CD1c-positive myeloid dendritic cell (primary cell): Measurements from ENCODE around the gene MED16.

Experiments
- DNase-seq: peaks from one replicate; pipeline ENCODE4 v3.0.0-alpha.2; 2016; ENCODE audit errors: extremely low spot score

Gene MED16

DNA sequence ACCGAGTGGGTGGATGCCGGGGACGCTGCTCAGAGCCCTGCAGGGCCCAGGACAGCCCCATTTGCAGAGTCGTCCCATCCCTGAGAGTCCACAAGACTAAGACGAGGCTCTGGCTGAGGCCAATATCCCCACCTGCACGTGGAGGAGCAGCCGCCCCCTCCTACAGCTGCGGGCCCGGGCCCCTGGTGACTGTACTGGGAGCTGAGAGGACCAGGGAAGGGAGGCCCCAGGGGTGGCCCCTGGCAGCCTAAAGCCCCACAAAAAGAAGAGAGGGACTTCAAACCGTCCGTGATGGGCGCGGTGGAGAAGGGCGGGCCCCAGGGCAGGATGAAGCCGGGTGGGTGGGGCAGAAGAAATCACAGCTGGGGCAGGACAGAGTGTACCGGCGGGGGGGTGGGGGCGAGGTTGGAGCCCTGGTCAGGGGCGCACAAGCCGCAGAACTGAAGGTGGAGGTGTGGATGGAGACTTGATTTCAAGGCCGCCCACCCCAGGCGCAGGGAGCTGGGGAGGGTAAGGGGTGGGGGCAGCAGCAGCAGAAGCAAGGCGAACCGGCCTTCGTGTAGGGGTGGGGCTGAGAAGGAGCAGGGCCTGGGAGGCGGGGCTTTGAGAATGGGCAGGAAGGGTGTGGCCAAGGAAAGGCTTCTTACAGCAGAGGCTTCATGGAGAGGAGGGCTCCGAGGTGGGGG lies 20.6 kb downstream of the MED16 start:
- DNase-seq = peak; percentile 76

DNA sequence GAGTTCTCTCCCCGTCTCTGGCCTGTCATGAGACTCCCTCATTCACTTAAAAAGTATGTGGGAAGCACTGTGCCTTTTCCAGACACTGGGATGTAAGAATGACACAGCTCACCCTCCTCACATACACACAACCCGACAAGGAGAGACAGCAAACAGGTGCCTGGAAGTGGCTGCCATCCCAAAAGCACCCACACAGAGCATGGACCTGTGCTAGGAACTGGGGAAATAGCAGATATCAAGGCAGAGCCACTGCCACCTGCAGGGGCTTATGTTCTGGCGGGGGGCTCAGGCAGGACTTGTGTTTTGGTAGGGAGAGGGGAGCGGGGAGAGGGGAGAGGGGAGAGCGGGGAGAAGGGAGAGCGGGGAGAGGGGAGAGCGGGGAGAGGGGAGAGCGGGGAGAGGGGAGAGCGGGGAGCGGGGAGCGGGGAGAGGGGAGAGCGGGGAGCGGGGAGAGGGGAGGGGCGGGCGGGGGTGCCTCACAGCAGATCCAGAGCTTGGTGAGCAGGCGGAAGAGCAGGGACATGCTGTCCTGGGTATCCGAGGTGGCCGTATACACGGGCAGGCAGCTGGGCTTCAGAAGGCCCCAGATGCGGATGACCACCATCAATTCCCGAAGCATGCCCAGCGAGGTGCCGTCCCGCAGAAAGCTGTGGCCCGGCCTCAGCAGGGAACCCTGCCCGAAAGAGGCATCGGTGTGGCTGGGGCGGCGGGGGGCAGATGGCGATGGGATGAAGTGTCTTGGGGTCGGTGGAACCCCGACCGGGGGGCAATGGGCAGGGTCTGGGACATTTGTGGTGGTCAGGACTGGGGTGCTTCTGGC lies 21.3 kb downstream of the MED16 start:
- DNase-seq = no peak

DNA sequence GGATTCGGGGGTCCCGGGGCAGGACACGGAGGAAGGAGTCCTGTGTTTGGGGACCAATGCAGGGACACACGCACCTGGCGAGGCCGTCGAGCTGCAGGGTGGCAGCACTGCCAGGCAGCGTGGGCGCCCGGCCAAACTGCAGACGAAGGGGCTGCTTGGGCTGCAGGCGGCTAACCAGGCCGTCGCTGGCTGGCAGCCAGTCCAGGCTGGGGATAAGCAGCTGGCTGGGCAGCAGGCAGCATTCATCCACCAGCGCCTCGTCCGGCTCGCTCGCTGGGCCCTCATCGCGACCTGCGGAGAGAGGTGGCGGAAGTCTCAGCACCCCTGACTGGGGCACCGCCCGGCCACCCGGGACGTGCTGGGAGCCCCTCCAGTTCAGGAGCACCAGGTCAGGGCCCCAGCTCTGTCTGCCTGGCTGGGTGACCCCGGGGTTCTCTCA lies 22.0 kb downstream of the MED16 start:
- no peak for DNase-seq

DNA sequence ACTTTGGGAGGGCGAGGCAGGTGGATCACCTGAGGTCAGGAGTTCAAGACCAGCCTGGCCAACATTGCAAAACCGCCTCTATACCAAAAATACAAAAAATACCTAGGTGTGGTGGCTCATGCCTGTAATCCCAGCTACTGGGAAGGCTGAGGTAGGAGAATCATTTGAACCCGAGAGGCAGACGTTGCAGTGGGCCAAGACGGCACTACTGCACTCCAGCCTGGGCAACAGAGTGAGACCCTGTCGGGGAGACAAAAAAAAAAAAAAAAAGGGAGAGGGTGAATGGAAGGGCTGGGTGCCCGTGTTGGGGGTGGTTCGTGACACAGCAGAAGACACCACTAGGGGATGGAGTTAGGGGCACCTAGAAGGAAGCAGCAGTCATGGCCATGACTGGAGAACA lies 22.7 kb downstream of the MED16 start:
- no peak for DNase-seq

DNA sequence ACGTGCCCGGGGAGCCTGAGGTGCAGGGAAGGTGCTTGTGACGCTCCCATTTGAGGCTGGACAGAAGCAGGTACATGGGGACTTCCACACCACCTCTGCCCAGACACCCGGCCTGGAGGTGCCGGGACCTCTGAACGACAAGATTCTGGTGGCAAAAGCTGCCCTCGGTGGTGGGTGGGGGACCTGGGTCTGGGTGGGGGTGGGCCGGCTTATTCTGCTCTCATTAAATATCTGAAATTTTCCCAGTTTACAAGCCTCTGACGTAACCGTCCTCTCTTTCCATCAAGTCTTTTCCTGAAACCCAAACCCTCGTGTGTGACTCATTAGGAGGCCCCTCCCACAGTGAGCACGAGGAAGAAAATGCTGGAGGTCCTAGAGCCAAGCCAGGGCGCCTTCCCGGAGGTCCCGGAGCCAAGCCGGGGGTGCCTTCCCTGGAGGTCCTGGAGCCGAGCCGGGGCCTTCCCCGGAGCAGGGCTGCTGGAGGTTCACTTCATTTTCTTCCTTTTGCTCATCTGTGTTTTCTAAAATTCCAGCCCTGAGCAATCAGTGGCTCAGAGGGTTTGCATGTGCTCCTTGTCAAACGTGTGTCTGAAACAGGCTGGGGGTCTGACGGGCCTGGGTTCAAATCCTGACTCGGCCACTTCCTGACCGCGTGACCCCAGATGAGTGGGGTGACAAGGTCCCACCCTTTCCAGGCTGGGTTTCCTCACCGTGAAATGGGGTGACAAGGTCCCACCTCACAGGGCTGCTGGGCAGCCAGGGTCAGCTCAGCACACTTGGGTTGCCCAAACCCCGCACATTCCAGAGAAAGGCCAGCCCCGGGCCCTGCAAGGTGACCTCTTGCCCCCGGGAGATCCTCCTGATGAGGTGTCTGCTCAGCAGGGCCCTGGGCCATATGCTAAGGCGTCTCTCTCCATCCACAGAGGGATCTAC lies 23.5 kb downstream of the MED16 start:
- no peak for DNase-seq

DNA sequence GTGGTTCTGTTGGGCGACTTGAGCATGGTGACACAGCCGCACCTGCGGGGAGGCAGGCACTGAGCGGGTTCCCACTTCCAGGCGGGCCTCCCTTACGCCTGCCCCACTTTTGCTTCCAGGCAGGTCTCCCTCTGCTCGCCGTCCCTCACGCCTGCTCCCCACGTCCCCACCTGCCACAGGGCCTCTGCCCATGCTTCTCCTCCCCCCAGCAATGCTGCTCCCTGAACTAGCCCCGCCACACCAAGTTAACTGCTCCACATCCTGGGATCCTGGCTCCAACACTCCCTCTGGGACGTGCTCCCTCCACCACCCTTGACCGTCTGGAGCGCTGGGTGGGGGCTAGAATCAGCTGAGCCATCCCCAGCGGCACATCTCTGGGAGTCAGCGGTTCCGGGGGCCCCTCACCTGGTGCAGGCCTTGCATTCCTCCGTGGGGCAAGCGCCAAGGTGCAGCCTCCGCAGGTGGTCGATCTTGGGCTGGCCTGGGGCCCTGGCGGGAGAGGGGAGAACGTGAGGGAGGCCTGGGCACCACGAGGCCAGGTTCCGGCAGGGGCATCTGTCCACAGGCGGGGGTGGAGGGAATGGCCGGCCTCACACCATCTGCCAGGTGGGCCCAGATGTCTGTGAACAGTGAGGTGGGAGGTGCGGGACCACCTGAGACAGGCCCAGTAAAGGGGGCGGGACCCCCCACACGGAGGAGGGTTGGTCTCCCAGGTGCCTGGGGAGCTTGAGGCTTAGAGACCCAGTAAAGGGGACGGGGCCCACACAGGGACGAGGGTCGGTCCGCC lies 24.3 kb downstream of the MED16 start:
- no peak for DNase-seq

DNA sequence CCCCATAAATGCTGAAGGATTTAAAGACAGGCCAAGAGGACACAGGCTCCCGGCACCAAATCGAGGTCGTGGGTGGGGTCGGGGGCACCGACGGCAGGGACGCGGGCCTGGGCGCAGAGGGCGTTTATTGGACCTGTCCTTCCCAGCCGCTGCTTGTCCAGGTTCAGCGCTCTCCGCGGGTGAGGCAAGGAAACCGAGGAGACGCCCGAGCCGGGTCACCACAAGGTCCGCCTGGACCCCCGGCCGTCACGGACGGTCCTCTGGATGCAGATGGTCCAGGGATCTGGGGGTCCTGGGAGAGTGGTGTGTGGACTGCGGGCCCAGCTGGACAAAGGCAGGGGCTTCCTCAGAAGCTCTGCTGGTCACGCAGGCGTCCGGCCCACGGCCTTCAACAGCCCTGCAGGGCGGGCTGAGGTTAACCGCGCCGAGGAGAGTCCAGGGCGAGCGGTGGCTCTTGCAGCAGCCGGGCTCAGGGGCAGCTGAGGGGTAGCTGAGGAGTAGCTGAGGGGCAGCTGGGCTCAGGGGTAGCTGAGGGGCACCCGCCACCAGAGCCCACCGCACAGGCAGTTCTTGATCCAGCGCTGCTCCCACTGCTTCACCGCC lies 25.0 kb downstream of the MED16 start:
- no peak for DNase-seq

DNA sequence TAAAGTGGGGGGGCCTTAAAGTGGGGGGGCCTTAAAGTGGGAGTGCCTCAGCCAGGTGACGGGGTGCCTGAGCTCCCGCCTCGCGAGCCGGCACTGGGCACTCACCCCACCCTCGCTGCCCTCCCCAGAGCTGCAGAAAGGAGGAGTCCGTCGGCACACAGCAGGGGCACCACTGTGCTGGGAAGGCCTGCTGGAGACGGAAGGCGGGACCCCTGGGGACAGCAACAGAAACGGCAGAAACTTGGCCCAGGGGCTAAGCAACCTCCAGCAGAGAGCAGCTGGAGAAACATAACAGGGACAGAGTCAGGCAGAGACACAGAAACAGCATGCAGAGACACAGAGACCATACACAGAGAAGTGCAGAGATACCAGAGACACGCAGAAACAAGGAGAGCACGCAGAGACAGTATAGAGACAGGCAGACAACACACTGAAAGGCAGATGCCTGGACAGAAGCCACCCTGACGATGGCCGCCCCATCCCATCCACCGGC lies 25.6 kb downstream of the MED16 start:
- no peak for DNase-seq

DNA sequence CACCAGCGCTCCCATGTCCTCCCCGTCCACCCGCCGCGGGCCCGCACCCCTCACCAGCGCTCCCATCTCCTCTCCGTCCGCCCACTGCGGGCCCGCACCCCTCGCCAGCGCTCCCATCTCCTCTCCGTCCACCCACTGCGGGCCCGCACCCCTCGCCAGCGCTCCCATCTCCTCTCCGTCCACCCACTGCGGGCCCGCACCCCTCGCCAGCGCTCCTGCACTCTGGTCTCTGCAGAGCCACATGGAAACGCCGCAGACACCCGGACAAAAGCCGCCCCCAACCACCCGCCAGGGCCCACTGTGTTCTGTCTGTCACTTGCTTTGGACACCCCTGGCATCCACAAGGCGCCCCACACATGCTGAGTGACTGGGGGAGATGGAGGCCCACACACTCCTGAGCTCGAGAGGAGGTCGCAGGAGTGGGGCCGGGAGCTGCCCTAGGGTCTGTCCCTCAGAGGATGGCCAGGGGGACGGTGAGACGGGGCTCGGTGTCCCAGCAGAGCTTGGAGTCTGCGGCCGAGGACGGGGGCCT lies 26.2 kb downstream of the MED16 start:
- DNase-seq = no peak

DNA sequence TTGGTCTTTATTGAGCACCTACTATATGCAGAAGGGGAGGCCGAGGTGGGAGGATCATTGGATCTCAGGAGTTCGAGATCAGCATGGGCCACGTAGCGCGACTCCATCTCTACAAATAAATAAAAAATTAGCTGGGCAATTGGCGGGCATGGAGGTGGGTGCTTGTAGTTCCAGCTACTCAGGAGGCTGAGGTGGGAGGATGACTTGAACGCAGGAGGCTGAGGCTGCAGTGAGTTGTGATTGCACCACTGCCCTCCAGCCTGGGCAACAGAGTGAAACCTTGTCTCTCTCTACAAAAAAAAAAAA lies 29.7 kb downstream of the MED16 start:
- DNase-seq = peak; percentile 26

DNA sequence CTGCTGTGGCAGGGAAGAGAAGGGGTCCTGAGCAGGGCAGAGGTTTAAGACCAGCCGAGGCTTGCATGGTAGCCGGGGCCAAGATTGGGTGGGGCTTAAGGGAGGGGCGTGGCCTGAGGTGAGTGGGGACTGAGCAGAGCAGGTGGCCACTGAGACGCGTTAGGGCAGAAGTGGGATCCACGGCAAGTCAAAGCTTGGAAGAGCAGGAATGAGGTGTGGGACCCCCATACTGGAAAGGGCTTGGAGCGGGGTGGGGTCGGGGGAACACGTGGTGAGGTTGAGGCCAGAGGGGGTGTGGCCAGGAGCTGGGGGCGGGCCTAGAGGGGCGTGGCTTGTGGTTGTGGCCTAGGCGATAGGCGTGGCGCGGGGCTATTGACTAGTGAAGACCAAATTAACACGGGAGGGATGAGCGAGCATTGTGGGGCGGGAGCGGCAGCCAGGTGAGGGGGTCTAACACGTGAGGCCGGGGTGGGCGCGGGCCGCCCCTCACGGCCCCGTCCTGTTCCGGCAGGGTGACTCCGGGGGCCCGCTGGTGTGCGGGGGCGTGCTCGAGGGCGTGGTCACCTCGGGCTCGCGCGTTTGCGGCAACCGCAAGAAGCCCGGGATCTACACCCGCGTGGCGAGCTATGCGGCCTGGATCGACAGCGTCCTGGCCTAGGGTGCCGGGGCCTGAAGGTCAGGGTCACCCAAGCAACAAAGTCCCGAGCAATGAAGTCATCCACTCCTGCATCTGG lies 30.2 kb downstream of the MED16 start:
- DNase-seq = peak; percentile 73

DNA sequence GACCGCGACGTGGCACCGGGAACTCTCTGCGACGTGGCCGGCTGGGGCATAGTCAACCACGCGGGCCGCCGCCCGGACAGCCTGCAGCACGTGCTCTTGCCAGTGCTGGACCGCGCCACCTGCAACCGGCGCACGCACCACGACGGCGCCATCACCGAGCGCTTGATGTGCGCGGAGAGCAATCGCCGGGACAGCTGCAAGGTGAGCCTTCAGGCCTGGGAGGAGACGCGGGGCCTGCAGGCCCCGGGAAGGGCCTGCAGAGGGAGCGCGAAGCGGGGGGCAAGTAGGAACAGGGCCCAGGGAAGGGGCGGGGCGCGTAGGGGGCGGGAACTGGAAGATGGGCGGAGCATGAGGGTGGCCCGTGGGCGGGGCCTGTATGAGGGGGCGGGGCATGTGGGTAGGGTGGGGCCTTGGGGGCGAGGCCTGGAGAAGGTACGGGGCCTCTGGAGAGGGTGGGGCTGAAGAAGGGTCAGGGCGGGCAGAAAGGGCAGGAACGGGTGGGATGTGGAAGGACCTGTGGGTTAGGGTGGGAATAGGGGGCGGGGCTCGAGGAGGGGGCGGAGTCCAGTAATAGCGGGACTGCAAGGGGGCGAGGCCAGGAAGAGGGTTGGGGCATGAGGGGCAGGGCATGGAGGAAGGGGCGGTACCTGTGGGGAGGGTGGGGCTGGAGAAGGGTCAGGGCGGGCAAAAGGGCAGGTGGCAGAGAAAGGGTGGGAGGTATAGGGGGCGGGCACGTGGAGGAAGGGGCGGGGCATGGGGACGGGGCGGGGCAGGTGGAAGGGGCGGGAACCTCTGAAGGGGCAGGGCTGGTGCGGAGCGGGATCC lies 31.0 kb downstream of the MED16 start:
- DNase-seq = peak; percentile 81

DNA sequence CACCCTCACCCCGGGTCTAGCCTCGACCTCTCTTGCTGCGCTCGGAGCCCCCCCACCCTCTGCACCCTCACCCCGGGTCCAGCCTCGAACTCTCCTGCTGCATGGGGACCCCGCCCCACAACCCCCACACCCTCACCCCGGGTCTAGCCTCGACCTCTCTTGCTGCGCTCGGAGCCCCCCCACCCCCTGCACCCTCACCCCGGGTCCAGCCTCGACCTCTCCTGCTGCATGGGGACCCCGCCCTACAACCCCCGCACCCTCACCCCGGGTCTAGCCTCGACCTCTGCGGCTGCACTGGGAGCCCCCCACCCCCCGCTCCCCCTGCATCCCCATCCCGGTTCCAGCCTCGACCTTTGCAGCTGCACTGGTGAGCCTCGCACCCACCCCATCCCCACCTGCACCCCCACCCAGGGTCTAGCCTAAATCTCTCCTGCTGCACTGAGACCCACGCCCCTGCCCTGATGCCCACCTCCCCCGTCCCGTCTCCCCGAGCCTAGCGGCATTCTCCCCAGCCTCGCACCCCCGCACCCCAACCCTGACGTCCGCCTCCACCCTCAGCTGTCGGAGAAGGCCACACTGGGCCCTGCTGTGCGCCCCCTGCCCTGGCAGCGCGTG lies 31.7 kb downstream of the MED16 start:
- no peak for DNase-seq

DNA sequence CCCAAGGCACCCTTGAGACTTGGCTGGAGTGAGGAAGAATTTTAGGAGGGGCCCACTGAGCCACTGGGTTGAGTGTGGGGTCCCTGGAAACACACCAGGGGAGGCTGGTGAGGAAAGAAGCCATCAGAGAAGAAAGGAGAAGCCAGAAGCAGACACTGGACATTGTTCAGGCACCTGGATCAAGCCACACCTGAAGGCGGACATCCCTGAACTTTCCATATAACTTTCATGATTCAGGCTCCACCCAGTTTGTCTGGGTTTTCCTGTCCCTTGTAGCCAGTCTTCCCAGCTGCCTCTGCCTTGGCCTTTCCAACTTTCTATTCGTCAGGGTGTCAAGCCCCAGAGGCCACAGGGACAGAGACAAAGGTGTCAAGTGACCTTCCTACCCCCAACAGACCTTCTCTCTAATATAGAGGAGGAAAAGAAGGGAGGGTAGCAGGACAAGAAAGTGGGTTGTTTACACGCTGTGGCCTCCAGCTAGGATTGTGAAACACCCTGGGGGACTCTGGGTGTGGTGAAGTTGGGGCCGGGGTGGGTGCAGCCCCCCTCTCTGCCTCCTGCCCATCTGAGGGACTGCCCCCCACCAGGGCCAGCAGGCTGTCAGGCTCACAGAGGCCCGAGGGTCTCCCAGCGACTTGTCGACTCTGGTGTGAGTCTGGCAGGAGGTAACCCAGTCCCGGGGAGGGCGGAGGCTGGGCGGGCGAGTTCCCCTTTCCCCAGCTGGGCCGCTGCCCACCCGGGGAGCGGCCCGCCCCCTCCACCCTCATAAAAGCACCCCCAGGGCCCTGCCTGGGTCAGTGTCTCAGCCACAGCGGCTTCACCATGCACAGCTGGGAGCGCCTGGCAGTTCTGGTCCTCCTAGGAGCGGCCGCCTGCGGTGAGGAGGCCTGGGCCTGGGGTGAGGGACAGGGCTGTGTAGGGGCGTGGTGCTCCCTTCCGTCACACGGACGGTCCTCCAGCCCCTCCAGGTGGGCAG lies 33.8 kb downstream of the MED16 start, which contains the start of gene CFD:
Gene CFD, plus strand, starts transcription at position 797 of the 976 bp plus-strand sequence. Its CDS starts 26 bp downstream, at position 823.
- peak; percentile 68 for DNase-seq

DNA sequence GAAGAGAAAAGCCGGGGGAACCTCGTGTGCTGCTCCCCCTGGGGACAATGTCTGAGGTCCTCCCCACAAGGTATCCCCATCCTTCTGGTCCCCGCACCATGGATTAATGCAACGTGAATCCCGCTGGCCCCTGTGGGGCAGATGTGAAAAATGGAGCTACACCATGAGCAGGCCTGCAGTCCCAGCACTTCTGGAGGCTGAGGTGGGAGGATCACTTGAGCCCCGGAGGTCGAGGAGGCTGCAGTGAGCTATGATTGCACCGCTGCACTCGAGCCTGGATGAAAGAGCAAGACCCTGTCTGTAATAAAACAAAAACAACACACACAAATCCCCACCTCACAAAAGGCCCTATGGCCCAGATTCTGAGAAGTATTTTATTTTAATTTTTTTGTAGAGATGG lies 34.7 kb downstream of the MED16 start:
- DNase-seq = no peak

DNA sequence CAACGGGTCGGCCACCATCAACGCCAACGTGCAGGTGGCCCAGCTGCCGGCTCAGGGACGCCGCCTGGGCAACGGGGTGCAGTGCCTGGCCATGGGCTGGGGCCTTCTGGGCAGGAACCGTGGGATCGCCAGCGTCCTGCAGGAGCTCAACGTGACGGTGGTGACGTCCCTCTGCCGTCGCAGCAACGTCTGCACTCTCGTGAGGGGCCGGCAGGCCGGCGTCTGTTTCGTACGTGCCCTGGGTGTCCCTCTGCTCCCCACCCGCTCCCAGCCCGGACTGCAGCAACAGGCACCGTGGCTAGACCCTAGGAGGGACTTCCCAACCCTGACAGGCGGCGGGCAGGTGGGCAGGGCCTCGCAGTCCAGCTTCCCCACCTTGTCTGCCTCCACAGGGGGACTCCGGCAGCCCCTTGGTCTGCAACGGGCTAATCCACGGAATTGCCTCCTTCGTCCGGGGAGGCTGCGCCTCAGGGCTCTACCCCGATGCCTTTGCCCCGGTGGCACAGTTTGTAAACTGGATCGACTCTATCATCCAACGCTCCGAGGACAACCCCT lies 37.3 kb downstream of the MED16 start:
- no peak for DNase-seq

DNA sequence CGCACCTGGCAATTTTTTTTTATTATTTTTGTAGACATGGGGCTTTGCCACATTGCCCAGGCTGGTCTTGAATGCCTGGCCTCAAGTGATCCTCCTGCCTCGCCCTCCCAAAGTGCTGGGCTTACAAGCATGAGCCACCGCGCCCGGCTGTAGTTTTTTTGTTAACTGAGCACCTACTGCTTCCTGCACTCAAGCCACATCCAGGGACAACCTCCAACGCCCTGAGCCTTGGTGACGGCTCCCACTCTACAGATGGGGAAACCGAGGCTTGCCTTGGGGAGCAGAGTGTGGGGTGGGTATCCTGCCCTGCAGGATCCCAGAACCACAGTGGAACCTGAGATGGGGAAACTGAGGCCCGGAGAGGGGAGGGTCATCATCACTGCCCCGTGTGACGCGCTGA lies 37.8 kb downstream of the MED16 start:
- DNase-seq = no peak
